Activated naive CD8-positive, alpha-beta T cell (primary cell): Measurements from ENCODE around the gene HBS1L.

Experiments used
- H3K27ac Mint-ChIP-seq: one replicate; pipeline ENCODE4 v1.8.0; 2021; ENCODE audit warnings: mixed read lengths
- H3K27me3 Mint-ChIP-seq: one replicate; pipeline ENCODE4 v1.8.0; 2021; ENCODE audit warnings: mixed read lengths
- H3K36me3 Mint-ChIP-seq: one replicate; pipeline ENCODE4 v1.8.0; 2021; ENCODE audit warnings: mixed read lengths
- H3K4me1 Mint-ChIP-seq: one replicate; pipeline ENCODE4 v1.8.0; 2021; ENCODE audit warnings: low read depth, mixed read lengths
- H3K4me3 Mint-ChIP-seq: one replicate; pipeline ENCODE4 v1.8.0; 2021; ENCODE audit warnings: mild to moderate bottlenecking, mixed read lengths
- H3K9me3 Mint-ChIP-seq: one replicate; pipeline ENCODE4 v1.8.0; 2021; ENCODE audit warnings: low read depth, mixed read lengths

The HBS1L gene

GRCh38 chr6:135054569-135055498, at the start of gene HBS1L:
HBS1L (minus strand) TSS chr6:135054822; CDS start chr6:135054691, 131 bp downstream.
- no peaks in the 10 kb centered on the region for H3K9me3 Mint-ChIP-seq
- H3K27me3 Mint-ChIP-seq: no peaks in the 10 kb centered on the region
- no peaks in the 10 kb centered on the region for H3K36me3 Mint-ChIP-seq
- peak within 1 kb of the TSS; percentile 99 for H3K27ac Mint-ChIP-seq
- H3K4me1 Mint-ChIP-seq: peaks cover 36% of the 10 kb centered on the region
- H3K4me3 Mint-ChIP-seq: peak within 1 kb of the TSS; percentile 99

DNA sequence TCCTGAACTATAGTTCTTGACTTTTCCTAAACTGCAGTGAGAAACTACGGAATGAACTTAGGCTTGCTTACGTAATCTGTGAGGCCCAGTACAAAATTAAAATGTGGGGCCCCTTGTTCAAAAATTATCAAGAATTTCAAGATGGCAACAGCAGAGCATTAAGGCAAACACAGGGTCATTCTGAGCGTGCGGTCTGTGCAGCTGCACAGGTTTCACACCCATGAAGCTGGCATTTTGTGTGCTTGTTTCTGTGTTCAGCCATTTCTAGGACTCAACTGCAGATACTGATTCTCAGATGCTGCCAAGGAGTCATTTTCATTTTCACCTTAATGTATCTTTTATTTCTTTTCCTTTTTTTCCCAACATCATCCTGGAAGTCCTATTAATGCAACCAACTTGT, 49.6 kb upstream of the HBS1L start:
- no peaks in the 10 kb centered on the region for H3K9me3 Mint-ChIP-seq
- peaks cover 6% of the 10 kb centered on the region for H3K36me3 Mint-ChIP-seq
- H3K27ac Mint-ChIP-seq: peak overlapping the region; percentile 94
- H3K27me3 Mint-ChIP-seq: no peaks in the 10 kb centered on the region
- peak overlapping the region; percentile 28 for H3K4me3 Mint-ChIP-seq
- peaks cover 65% of the 10 kb centered on the region for H3K4me1 Mint-ChIP-seq

GRCh38 chr6:135102191-135102590, 47.6 kb upstream of the HBS1L start:
- Mint-ChIP-seq H3K36me3 (peaks cover 6% of the 10 kb centered on the region), H3K4me3 (peak overlapping the region; percentile 70), H3K9me3 (no peaks in the 10 kb centered on the region), H3K27ac (peak overlapping the region; percentile 94), H3K27me3 (no peaks in the 10 kb centered on the region), H3K4me1 (peaks cover 70% of the 10 kb centered on the region)

- Mint-ChIP-seq H3K36me3 (peaks cover 3% of the 10 kb centered on the region), H3K27me3 (no peaks in the 10 kb centered on the region), H3K9me3 (no peaks in the 10 kb centered on the region), H3K4me3 (no peak overlapping the region), H3K4me1 (peaks cover 73% of the 10 kb centered on the region), H3K27ac (peak overlapping the region; percentile 28)
Observed at GRCh38 chr6:135097172-135097571, 42.5 kb upstream of the HBS1L start.

DNA sequence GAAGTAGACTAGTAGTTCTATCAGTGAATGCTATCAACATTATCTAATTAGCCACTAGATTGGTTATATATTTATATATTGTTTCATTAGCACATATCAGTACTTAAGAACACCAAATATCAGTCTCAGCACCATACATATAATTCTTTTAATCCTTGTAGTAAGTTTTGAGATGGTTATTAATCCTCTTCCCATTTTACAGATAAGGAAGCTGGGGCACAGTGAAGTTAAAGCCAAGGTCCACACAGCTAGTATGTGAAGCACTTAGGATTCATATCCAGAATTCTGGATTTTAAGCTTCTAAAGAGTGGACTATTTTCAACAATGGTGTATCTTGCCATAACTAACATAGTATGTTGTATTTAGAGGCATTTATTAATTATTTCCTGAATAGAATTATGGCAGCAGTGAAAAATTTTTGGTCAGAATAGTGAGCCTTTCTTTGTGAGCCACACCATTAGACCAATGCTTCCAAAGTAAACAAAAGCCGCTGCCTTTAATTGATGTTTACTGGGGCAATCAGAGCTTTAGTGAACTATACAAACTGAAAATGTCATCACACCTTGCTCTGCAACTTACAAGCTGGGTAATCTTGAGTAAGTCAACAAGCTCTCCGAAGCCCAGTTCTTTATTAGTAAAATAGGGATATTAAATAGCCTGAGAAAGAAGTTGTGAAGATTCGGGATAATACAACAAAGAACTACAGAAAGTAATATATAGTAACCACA, 41.9 kb upstream of the HBS1L start:
- peak overlapping the region; percentile 28 for H3K27ac Mint-ChIP-seq
- H3K4me3 Mint-ChIP-seq: no peak overlapping the region
- peaks cover 71% of the 10 kb centered on the region for H3K4me1 Mint-ChIP-seq
- no peaks in the 10 kb centered on the region for H3K9me3 Mint-ChIP-seq
- H3K36me3 Mint-ChIP-seq: peaks cover 3% of the 10 kb centered on the region
- H3K27me3 Mint-ChIP-seq: no peaks in the 10 kb centered on the region

GRCh38 chr6:135095716-135096115, 41.1 kb upstream of the HBS1L start:
- peaks cover 4% of the 10 kb centered on the region for H3K36me3 Mint-ChIP-seq
- H3K4me3 Mint-ChIP-seq: no peak overlapping the region
- H3K9me3 Mint-ChIP-seq: no peaks in the 10 kb centered on the region
- peaks cover 73% of the 10 kb centered on the region for H3K4me1 Mint-ChIP-seq
- peak overlapping the region; percentile 73 for H3K27ac Mint-ChIP-seq
- H3K27me3 Mint-ChIP-seq: no peaks in the 10 kb centered on the region

DNA sequence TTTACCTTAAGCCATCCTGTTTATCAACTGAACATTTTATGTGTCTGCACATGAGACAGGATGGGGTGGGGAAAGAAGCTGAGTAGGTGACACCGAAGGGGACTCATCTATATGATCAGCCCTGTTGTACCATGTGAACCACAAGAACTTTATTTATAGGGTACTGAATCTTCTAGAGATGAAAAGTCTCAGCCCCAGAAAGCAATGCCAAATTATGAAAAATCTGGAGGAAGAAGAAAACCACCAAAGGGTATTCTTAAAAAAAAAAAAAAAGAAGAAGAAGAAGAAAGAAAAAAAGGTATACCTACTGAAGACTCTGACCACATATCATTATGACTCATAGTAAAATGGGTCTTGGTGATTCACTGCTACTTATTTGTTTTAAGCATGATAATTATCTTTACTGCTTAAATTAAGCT, 39.8 kb upstream of the HBS1L start:
- H3K27me3 Mint-ChIP-seq: no peaks in the 10 kb centered on the region
- H3K36me3 Mint-ChIP-seq: peaks cover 5% of the 10 kb centered on the region
- H3K27ac Mint-ChIP-seq: peak overlapping the region; percentile 96
- peak overlapping the region; percentile 62 for H3K4me3 Mint-ChIP-seq
- H3K4me1 Mint-ChIP-seq: peaks cover 79% of the 10 kb centered on the region
- no peaks in the 10 kb centered on the region for H3K9me3 Mint-ChIP-seq

DNA sequence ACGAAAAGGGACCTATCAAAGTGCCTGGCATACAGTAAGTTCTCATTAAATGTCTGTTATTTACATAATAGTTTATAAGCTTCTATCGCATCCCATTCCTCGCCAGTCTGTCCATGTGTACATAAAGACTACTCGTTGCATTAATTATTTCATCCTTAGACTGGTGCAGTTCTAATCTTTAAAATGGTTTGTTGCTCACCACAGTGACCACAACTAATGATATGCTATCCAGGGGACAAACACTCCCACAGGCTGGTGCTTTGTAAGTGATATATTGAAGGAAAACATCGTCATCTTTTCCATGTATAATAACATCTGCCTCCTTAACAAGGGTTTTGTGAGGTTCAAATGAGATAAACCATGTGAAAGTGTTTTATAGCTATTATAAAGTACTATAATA, 39.0 kb upstream of the HBS1L start:
- Mint-ChIP-seq H3K9me3 (no peaks in the 10 kb centered on the region), H3K4me3 (no peak overlapping the region)

DNA sequence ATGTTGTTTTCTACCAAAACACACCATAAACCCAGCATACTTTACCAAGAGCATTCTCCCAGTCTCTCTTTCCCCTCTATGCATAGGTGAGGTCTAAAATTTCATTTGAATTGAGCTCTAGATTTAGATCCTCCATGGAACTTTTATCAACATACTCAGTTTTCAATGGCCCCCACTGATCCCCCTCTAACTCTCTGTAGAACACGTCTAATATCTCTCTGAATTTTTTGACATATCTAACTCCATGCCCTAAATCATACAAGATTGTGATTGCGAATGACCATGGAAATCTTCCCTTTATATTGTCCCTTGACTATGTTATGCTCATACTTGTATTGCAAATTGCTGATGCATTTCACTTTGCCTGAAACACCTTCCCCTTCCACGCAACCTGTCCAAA, 38.1 kb upstream of the HBS1L start:
- H3K4me3 Mint-ChIP-seq: peak overlapping the region; percentile 2
- peaks cover 87% of the 10 kb centered on the region for H3K4me1 Mint-ChIP-seq
- H3K27ac Mint-ChIP-seq: peak overlapping the region; percentile 96
- peaks cover 5% of the 10 kb centered on the region for H3K36me3 Mint-ChIP-seq
- H3K27me3 Mint-ChIP-seq: no peaks in the 10 kb centered on the region
- no peaks in the 10 kb centered on the region for H3K9me3 Mint-ChIP-seq

More for the DNA sequence above, 39.0 kb upstream of the HBS1L start:
- peaks cover 5% of the 10 kb centered on the region for H3K36me3 Mint-ChIP-seq
- H3K4me1 Mint-ChIP-seq: peaks cover 80% of the 10 kb centered on the region
- H3K27ac Mint-ChIP-seq: peak overlapping the region; percentile 96
- H3K27me3 Mint-ChIP-seq: no peaks in the 10 kb centered on the region

DNA sequence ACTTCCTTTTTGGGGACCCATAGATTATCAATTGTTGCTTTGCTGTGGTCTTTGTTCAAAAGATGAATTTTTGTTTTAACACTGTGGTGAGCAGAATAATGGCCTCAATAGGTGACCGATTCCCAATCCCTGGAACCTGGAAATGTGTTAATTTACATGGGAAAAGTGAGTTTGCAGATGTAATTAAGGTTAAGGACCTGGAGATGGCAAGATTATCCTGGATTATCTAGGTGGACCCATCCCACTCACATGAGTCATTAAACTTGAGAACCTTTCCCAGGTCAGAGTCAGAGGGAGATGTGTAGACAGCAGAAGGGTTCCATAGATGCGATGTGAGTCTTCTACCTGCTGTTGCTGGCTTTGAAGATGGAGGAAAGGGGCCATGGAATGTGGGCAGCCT, 36.2 kb upstream of the HBS1L start:
- H3K27ac Mint-ChIP-seq: peak overlapping the region; percentile 96
- no peaks in the 10 kb centered on the region for H3K9me3 Mint-ChIP-seq
- peak overlapping the region; percentile 40 for H3K4me3 Mint-ChIP-seq
- peaks cover 95% of the 10 kb centered on the region for H3K4me1 Mint-ChIP-seq
- no peaks in the 10 kb centered on the region for H3K27me3 Mint-ChIP-seq
- H3K36me3 Mint-ChIP-seq: peaks cover 5% of the 10 kb centered on the region

- peaks cover 5% of the 10 kb centered on the region for H3K36me3 Mint-ChIP-seq
- no peaks in the 10 kb centered on the region for H3K9me3 Mint-ChIP-seq
- peaks cover 96% of the 10 kb centered on the region for H3K4me1 Mint-ChIP-seq
- H3K27ac Mint-ChIP-seq: peak overlapping the region; percentile 96
- H3K27me3 Mint-ChIP-seq: no peaks in the 10 kb centered on the region
- peak overlapping the region; percentile 71 for H3K4me3 Mint-ChIP-seq
Observed at GRCh38 chr6:135089901-135090300, 35.3 kb upstream of the HBS1L start.

- Mint-ChIP-seq H3K36me3 (peaks cover 7% of the 10 kb centered on the region), H3K27me3 (no peaks in the 10 kb centered on the region), H3K4me3 (peak overlapping the region; percentile 71), H3K4me1 (peaks cover 95% of the 10 kb centered on the region), H3K9me3 (peaks cover 4% of the 10 kb centered on the region), H3K27ac (peak overlapping the region; percentile 96)
Observed at GRCh38 chr6:135088818-135089809, 34.5 kb upstream of the HBS1L start.

DNA sequence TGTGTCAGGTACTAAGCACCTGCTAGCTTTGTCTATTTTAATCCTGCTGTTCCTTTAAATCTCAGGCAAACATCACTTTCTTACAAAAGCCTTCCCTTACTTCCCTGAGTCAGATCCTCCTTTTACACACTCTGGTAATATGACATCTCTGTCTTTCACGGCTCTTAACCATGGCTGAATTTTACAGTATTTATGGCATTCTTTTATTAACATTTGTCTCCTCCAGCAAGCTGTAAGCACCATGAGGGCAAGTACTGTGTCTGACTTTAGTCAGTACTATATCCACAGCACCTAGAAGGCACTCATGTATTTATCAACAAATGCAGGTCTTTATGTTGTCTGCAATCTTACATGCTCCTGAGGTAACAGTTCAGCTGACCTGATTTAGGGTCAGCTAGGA, 33.7 kb upstream of the HBS1L start:
- Mint-ChIP-seq H3K4me3 (peak overlapping the region; percentile 71), H3K27me3 (no peaks in the 10 kb centered on the region), H3K27ac (peak overlapping the region; percentile 96), H3K9me3 (peaks cover 5% of the 10 kb centered on the region), H3K36me3 (peaks cover 7% of the 10 kb centered on the region), H3K4me1 (peaks cover 93% of the 10 kb centered on the region)

- H3K36me3 Mint-ChIP-seq: peaks cover 11% of the 10 kb centered on the region
- peak overlapping the region; percentile 96 for H3K27ac Mint-ChIP-seq
- no peaks in the 10 kb centered on the region for H3K27me3 Mint-ChIP-seq
- peaks cover 89% of the 10 kb centered on the region for H3K4me1 Mint-ChIP-seq
- peaks cover 10% of the 10 kb centered on the region for H3K9me3 Mint-ChIP-seq
- H3K4me3 Mint-ChIP-seq: peak overlapping the region; percentile 71
Observed at GRCh38 chr6:135087803-135088202, 33.2 kb upstream of the HBS1L start.
